ENCODE measurements around the gene MRPS30.

DNA sequence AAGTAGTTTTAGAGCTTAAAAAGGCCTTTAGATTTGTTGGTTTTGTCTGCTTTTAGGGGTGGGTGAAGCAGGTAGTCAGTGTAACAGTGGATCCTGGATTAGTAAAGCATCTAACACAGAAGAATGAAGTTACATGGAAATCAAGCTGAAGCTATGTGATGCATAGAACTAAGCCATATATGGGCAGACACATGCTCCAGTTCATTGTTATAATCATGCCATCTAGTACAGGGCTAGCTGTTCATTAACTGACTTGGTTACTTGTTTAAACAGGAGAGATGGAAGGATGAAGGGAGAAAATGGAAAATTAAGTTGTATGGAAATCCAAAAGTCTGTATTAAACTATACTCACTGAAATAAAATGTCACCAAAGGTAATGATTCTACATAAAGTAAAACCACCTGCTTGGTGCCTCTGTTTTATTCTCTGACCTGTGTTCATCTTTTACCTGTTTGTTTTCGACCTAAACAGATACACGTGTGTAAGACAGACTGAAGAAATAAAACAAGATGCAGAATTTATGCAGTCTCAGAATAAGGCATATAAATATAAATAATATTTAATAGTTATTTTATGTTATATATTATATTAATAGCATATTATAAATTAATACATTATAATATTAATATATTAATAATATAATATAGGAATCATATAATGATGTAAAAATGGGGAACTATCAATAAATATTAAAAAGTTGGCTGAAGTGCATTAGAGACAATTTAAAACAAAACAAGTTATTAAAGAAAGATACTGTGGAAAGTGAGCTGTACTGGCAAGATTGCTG lies 33.9 kb downstream of the MRPS30 start:
- TF ChIP-seq EZH2 (IDR thresholded peaks at IDR 0.05; ENCODE audit: borderline replicate concordance, insufficient read depth, low read length, poor library complexity, severe bottlenecking) = no peak
- no peak for TF ChIP-seq POLR2AphosphoS5 (IDR thresholded peaks at IDR 0.05)
- TF ChIP-seq MXI1 (conservative IDR thresholded peaks at IDR 0.05; ENCODE audit: poor library complexity, severe bottlenecking) = no peak
